Upper lobe of right lung (tissue), 1 donor: ENCODE results near the gene SCARF2. TPM values are rescaled to one million over a fixed set of nuclear protein-coding genes. Genes with fewer than 3 reads are reported as not detected.
"Not testable (repeated sequence)": the region's sequence is repeated elsewhere in the genome, so short reads cannot be mapped to it uniquely, and the experiment has no call there.

ENCODE experiments used
- ATAC-seq: fragments of 200-7000 bp; cut with Tn5 transposase; one replicate; pipeline ENCODE4 v1.9.1; 2020; ENCODE audit warnings: mild to moderate bottlenecking, moderate library complexity
- DNase-seq: peaks from one replicate; pipeline ENCODE4 v3.0.0-alpha.2; 2020
- H3K27ac ChIP-seq: fragments of 200-600 bp; one replicate; pipeline ENCODE4 v1.8.0; 2022
- H3K27me3 ChIP-seq: fragments of 200-600 bp; one replicate; pipeline ENCODE4 v1.8.0; 2022; ENCODE audit warnings: mild to moderate bottlenecking
- H3K36me3 ChIP-seq: fragments of 200-600 bp; one replicate; pipeline ENCODE4 v1.8.0; 2022
- H3K4me1 ChIP-seq: fragments of 200-600 bp; one replicate; pipeline ENCODE4 v1.8.0; 2022
- H3K4me3 ChIP-seq: fragments of 200-600 bp; one replicate; pipeline ENCODE4 v1.8.0; 2022; ENCODE audit warnings: mild to moderate bottlenecking
- H3K9me3 ChIP-seq: fragments of 200-600 bp; one replicate; pipeline ENCODE4 v1.8.0; 2022
- intact Hi-C: fragments of 100-400 bp; cut with DNase I; formaldehyde crosslinking; loops from one replicate; pipeline ENCODE4 v1.11.0; 2022
- total RNA-seq: library from RNA; stranded (reverse); fragmentation: NEBNext Ultra II Directional; extraction: Animal tissue kit (Norgen Biotek cat#: 25700); gene quantifications from one replicate; pipeline ENCODE4 v1.2.1, GENCODE V29; 2021
- TF ChIP-seq, protein P1 (sequence below): fragments of 200-600 bp; IDR thresholded peaks from one replicate; pipeline ENCODE4 v1.8.0; 2022; ENCODE audit warnings: antibody characterized with exemption
- donor health status: DM: no; HTN: yes; CAD: no; lungs with severe emphysema.

The SCARF2 gene
- total RNA-seq, 1 donor from 2014 or later, result 24.0 TPM

DNA sequence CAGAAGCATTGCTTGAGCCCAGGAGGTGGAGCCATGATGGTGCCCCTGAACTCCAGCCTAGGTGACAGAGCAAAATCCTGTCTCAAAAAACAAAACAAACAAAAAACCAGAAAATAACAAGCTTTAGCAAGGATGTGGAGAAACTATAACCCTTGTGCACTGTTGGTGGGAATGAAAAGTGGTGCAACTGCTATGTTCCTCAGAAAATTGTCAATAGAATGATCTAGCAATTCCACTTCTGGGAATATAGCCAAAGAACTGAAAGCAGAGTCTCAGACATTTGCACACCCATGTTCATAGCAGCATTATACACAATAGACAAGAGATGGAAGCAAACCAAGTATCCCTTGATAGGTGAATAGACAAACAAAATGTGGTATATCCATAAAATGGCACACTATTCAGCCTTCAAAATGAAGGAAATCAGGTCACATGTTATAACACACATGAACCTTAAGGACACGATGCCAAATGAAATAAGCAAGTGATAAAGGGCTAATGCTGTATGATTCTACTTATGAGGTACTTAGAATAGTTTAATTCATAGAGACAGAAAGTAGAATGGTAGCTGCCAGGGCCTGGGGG, 42.1 kb upstream of the SCARF2 start:
- TF ChIP-seq, protein P1, sequence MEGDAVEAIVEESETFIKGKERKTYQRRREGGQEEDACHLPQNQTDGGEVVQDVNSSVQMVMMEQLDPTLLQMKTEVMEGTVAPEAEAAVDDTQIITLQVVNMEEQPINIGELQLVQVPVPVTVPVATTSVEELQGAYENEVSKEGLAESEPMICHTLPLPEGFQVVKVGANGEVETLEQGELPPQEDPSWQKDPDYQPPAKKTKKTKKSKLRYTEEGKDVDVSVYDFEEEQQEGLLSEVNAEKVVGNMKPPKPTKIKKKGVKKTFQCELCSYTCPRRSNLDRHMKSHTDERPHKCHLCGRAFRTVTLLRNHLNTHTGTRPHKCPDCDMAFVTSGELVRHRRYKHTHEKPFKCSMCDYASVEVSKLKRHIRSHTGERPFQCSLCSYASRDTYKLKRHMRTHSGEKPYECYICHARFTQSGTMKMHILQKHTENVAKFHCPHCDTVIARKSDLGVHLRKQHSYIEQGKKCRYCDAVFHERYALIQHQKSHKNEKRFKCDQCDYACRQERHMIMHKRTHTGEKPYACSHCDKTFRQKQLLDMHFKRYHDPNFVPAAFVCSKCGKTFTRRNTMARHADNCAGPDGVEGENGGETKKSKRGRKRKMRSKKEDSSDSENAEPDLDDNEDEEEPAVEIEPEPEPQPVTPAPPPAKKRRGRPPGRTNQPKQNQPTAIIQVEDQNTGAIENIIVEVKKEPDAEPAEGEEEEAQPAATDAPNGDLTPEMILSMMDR, result no peak

DNA sequence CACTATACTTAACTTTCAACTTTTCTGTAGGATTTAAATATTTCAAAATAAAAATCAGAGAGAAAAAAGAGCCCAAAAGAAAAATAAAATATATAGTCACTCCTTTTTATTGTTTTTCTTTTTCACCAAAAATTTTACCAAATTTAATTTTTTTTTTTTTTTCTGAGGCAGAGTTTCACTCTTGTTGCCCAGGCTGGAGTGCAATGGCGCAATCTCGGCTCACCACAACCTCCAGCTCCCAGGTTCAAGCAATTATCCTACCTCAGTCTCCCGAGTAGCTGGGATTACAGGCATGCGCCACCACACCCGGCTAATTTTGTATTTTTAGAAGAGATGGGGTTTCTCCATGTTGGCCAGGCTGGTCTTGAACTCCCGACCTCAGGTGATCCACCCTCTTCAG, 40.4 kb upstream of the SCARF2 start:
- H3K4me1 ChIP-seq, H3K27ac ChIP-seq, H3K4me3 ChIP-seq, H3K9me3 ChIP-seq, H3K27me3 ChIP-seq, ATAC-seq, DNase-seq, H3K36me3 ChIP-seq, intact Hi-C loops: not testable (repeated sequence)

More for the DNA sequence above, 42.1 kb upstream of the SCARF2 start:
- no peak overlapping the region for H3K27ac ChIP-seq
- H3K4me1 ChIP-seq, result no peaks in the 10 kb centered on the region
- ATAC-seq (no peak), DNase-seq (no peak)
- intact Hi-C loops, result no loop called here
- H3K36me3 ChIP-seq, result no peaks in the 10 kb centered on the region
- no peaks in the 10 kb centered on the region for H3K9me3 ChIP-seq
- no peak overlapping the region for H3K4me3 ChIP-seq
- H3K27me3 ChIP-seq, result no peaks in the 10 kb centered on the region

DNA sequence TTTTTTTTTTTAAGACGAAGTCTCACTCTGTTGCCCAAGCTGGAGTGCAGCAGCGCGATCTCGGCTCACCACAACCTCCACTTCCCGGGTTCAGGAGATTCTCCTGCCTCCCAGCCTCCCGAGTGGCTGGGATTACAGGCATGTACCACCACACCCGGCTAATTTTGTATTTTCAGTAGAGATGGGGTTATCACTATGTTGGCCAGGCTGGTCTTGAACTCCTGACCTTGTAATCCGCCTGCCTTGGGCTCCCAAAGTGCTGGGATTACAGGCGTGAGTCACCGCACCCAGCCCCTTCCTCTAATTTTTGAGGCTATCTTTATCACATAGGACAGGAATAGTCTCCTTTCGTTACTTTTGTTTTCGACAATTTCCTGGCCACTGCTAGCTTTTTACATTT, 37.9 kb upstream of the SCARF2 start:
- intact Hi-C loops, H3K27ac ChIP-seq, H3K36me3 ChIP-seq, H3K4me3 ChIP-seq, H3K9me3 ChIP-seq, H3K4me1 ChIP-seq, ATAC-seq, DNase-seq, H3K27me3 ChIP-seq: not testable (repeated sequence)

DNA sequence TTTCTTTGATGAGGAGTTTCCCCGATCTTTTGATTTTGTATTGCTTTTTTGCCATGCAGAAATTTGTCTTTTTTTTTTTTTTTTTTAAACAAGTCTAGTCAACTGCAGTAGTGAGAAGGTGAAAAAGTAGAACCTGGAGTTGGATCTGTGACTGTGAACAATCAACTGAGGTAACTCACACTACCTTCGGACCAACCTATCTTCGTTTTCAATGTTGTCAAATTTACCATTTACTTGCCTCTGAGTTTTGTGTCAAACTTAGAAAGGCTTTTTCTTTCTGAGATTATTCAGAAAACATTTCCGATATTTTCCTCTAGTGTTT, 37.5 kb upstream of the SCARF2 start:
- H3K36me3 ChIP-seq, result no peaks in the 10 kb centered on the region
- H3K27me3 ChIP-seq, result no peaks in the 10 kb centered on the region
- no peak for DNase-seq
- no peak overlapping the region for H3K27ac ChIP-seq
- no peaks in the 10 kb centered on the region for H3K4me1 ChIP-seq
- H3K4me3 ChIP-seq, result no peak overlapping the region
- no peak for ATAC-seq
- intact Hi-C loops, result no loop called here
- TF ChIP-seq, protein P1, result no peak
- H3K9me3 ChIP-seq, result no peaks in the 10 kb centered on the region

DNA sequence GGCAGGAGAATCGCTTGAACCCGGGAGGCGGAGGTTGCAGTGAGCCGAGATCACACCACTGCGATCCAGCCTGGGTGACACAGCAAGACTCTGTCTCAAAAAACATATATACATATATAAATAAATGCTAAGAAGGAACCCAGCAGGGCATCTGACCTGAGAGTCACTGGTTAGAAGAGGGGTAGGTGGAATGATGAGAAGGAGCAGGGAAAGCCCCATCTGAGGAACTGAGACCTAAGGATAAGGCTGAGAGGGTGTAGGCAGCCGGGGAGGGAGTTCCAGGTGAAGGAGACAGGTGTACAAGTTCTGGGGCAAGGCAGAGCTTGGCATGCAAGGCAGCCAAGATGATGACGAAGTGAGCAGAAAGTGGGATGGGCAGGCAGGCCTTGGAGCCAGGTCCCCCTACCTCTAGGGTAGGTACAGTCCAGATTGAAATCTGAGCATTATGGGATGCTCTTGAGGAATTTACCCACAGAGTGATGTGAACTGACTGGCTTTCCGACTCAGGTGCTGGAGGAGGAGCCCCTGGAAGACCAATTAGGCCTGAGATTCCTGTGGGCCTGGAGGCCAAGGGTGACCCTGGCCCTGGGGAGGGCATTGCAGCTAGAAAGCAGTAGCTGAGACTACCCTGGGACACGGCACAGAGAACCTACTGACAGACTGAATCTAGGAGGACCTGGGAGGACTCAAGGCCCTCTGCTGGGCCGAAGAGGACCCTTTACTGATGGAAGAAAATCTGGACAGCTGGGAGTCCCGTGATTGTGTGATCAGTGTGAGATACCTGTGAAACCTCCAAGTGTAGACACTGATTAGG, 35.2 kb upstream of the SCARF2 start:
- TF ChIP-seq, protein P1, result no peak
- intact Hi-C loops, result no loop called here
- H3K36me3 ChIP-seq, result no peaks in the 10 kb centered on the region
- H3K4me1 ChIP-seq, result no peaks in the 10 kb centered on the region
- DNase-seq (peak; percentile 6), ATAC-seq (no peak)
- no peaks in the 10 kb centered on the region for H3K9me3 ChIP-seq
- no peak overlapping the region for H3K27ac ChIP-seq
- H3K27me3 ChIP-seq, result no peaks in the 10 kb centered on the region
- H3K4me3 ChIP-seq, result no peak overlapping the region

DNA sequence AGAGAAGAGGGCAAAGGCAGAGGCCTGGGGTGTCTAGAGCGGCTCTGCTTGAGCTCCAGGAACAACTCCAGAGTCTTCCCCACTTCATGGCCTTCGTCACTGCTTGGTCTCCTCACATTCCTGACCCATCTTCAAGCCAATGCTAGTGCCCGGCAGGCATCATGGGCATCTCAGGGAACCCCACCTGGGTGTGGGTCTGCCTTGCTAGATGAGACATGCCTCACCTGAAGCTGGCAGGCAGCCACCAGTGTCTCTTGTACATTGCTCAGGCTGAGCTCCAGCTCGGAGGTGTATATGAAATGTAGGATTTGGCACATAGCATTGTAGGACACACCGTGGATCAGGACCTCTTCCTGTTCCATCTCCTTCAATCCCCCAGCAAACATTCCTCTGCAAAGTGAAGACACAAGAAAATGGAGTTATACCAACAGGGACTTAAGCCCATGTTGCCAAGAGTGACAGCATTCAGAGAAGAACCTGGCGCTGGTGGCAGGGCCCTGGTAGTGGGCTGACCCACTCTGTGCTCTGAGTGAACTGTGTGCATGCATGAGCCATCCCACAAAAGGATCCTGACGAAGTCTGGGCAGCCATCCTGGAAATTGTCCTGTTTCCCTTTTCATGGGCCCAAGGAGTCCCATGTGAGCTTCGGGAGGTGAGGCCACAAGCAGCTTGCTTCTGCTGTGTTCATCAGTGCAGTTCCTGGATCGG, 33.7 kb upstream of the SCARF2 start:
- Histone ChIP-seq H3K4me3 (no peak overlapping the region), H3K4me1 (no peaks in the 10 kb centered on the region), H3K27me3 (no peaks in the 10 kb centered on the region), H3K27ac (no peak overlapping the region), H3K36me3 (no peaks in the 10 kb centered on the region), H3K9me3 (no peaks in the 10 kb centered on the region)
- TF ChIP-seq, protein P1, result no peak
- intact Hi-C loops, result no loop called here
- DNase-seq, result no peak
- ATAC-seq, result no peak

DNA sequence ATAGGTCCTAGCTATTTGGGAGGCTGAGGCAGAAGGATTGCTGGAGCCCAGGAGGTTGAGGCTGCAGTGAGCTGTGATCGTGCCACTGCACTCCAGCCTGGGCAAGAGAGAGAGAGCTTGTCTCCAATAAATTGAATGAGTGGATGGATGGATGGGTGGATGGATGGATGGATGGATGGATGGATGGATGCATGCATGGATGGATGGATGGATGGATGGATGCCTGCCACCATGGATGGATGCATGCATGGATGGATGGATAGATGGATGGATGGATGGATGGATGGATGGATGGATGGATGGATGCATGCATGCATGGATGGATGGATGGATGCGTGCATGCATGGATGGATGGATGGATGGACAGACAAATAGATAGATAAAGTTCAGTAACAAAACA, 32.9 kb upstream of the SCARF2 start:
- ATAC-seq, H3K36me3 ChIP-seq, H3K4me1 ChIP-seq, H3K4me3 ChIP-seq, intact Hi-C loops, H3K9me3 ChIP-seq, H3K27me3 ChIP-seq, H3K27ac ChIP-seq, DNase-seq: not testable (repeated sequence)
